GM12878 (cell line): ENCODE data around the gene PAK2. TPM values are rescaled to one million over a fixed set of nuclear protein-coding genes. Genes with fewer than 3 reads are reported as not detected.

Experiments used
- FOXM1 ChIP-seq: IDR thresholded peaks from 2 replicates; pipeline ENCODE4 v1.6.1; 2012; ENCODE audit warnings: low read depth, mild to moderate bottlenecking, inconsistent platforms, low read length, moderate library complexity
- MEF2B ChIP-seq: fragments of 450-650 bp; IDR thresholded peaks from 2 replicates; pipeline ENCODE4 v1.6.1; 2018; ENCODE audit warnings: mild to moderate bottlenecking, moderate library complexity; ENCODE audit not compliant: partially characterized antibody, poor library complexity, severe bottlenecking
- POU2F2 ChIP-seq: IDR thresholded peaks from 3 replicates; pipeline ENCODE4 v1.6.1; 2011; ENCODE audit warnings: low read depth, mild to moderate bottlenecking, low read length, borderline replicate concordance
- RB1 ChIP-seq: fragments of 450-650 bp; formaldehyde crosslinking; IDR thresholded peaks from 2 replicates; pipeline ENCODE4 v1.6.1; 2017; ENCODE audit warnings: mild to moderate bottlenecking, borderline replicate concordance
- WRNIP1 ChIP-seq: IDR thresholded peaks from 2 replicates; pipeline ENCODE4 v1.6.1; 2011; ENCODE audit warnings: low read depth, low read length, improper control_type of control experiment, borderline replicate concordance
- polyA plus RNA-seq, 11 experiments: library from polyadenylated mRNA; depleted of rRNA in 4 of 11; unstranded in 6 of 11; stranded (reverse) in 5 of 11; fragments of >200 nt; fragmentation: Nextera tagmentation in 4 of 11; fragmentation: Illumina TruSeq in 1 of 11; extraction: Ambion mirVana in 4 of 11; extraction: Trizol in 1 of 11; gene quantifications; 1 replicate in 1 of 11; 2 replicates in 10 of 11; pipeline versions ENCODE4 v1.2.1 to v1.2.3, GENCODE V29; 2011 to 2016; ENCODE audit warnings: inconsistent platforms in 2 of 11, missing spikeins in 2 of 11, low read depth in 1 of 11
- total RNA-seq, 4 experiments: library from RNA; depleted of rRNA in 3 of 4; stranded (reverse); fragments of >200 nt in 3 of 4; fragmentation: Illumina TruSeq in 1 of 4; extraction: Trizol in 1 of 4; gene quantifications; 2 replicates each; pipeline versions ENCODE4 v1.2.1 to v1.2.3, GENCODE V29; 2013 to 2021
- TF ChIP-seq, protein P1 (sequence below): IDR thresholded peaks from 2 replicates; pipeline ENCODE4 v1.6.1; 2012; ENCODE audit warnings: low read depth, low read length, improper control_type of control experiment
- TF ChIP-seq, protein P2 (sequence below): fragments of 450-650 bp; formaldehyde crosslinking; IDR thresholded peaks from 2 replicates; pipeline ENCODE4 v1.4.0; 2020; ENCODE audit warnings: mild to moderate bottlenecking, moderate library complexity
- TF ChIP-seq, protein P3 (sequence below): fragments of 450-650 bp; formaldehyde crosslinking; IDR thresholded peaks from 2 replicates; pipeline ENCODE4 v1.5.0; 2022; ENCODE audit warnings: mild to moderate bottlenecking, missing genetic modification characterization

Gene PAK2
- total and polyA plus RNA-seq, 10 of the 15 experiments (the other 5 are each of a cell fraction or from before 2014, with no cell fraction given), result 9.0 to 59.1 (median 27.0) TPM

DNA sequence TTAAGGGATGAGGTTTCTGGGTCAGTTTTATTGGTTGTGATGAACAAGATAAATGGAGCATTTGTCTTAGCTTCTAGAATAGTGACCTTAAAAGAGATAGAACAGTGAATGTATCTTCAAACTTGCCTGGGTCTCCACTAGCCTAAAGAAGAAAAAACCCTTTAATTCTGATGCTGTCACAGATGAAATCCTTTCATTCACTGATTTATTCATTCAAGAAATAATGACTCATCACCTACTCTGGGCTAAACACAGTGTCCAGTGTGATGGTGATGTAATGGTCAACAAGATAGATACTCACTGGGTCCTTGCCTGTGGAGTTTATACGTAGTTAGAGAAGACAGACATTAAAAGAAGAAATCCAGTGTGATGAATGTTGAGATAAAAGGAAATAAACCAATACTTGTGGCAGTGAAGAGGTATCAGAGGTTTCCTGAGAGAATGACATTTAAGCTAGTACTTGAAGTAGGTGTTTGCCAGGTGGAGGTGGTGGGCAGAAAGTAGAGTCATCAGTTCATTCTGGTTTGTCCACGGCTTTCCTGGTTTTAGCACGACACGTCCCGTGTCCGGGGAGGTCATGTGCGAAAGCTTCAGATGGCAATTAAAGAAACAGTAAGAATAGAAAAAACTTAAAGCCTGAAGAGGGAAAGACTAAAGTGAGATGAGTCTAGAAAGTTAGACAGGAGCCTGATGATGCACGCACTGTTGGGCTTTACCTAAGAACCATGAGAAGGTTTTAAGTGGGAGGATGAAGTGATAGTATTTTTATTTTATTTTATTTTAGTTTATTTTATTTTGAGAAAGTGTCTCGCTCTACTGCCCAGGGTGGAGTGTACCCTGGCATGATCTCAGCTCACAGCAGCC, 18.5 kb downstream of the PAK2 start (continued):
- TF ChIP-seq RB1 (no peak), FOXM1 (no peak), MEF2B (no peak), WRNIP1 (no peak), POU2F2 (no peak)
- TF ChIP-seq, protein P1, sequence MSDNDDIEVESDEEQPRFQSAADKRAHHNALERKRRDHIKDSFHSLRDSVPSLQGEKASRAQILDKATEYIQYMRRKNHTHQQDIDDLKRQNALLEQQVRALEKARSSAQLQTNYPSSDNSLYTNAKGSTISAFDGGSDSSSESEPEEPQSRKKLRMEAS, result no peak
- TF ChIP-seq, protein P2, sequence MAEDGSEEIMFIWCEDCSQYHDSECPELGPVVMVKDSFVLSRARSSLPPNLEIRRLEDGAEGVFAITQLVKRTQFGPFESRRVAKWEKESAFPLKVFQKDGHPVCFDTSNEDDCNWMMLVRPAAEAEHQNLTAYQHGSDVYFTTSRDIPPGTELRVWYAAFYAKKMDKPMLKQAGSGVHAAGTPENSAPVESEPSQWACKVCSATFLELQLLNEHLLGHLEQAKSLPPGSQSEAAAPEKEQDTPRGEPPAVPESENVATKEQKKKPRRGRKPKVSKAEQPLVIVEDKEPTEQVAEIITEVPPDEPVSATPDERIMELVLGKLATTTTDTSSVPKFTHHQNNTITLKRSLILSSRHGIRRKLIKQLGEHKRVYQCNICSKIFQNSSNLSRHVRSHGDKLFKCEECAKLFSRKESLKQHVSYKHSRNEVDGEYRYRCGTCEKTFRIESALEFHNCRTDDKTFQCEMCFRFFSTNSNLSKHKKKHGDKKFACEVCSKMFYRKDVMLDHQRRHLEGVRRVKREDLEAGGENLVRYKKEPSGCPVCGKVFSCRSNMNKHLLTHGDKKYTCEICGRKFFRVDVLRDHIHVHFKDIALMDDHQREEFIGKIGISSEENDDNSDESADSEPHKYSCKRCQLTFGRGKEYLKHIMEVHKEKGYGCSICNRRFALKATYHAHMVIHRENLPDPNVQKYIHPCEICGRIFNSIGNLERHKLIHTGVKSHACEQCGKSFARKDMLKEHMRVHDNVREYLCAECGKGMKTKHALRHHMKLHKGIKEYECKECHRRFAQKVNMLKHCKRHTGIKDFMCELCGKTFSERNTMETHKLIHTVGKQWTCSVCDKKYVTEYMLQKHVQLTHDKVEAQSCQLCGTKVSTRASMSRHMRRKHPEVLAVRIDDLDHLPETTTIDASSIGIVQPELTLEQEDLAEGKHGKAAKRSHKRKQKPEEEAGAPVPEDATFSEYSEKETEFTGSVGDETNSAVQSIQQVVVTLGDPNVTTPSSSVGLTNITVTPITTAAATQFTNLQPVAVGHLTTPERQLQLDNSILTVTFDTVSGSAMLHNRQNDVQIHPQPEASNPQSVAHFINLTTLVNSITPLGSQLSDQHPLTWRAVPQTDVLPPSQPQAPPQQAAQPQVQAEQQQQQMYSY (CRISPR knock-in tag), result no peak
- TF ChIP-seq, protein P3, sequence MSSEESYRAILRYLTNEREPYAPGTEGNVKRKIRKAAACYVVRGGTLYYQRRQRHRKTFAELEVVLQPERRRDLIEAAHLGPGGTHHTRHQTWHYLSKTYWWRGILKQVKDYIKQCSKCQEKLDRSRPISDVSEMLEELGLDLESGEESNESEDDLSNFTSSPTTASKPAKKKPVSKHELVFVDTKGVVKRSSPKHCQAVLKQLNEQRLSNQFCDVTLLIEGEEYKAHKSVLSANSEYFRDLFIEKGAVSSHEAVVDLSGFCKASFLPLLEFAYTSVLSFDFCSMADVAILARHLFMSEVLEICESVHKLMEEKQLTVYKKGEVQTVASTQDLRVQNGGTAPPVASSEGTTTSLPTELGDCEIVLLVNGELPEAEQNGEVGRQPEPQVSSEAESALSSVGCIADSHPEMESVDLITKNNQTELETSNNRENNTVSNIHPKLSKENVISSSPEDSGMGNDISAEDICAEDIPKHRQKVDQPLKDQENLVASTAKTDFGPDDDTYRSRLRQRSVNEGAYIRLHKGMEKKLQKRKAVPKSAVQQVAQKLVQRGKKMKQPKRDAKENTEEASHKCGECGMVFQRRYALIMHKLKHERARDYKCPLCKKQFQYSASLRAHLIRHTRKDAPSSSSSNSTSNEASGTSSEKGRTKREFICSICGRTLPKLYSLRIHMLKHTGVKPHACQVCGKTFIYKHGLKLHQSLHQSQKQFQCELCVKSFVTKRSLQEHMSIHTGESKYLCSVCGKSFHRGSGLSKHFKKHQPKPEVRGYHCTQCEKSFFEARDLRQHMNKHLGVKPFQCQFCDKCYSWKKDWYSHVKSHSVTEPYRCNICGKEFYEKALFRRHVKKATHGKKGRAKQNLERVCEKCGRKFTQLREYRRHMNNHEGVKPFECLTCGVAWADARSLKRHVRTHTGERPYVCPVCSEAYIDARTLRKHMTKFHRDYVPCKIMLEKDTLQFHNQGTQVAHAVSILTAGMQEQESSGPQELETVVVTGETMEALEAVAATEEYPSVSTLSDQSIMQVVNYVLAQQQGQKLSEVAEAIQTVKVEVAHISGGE, result no peak
